H9 (cell line): Measurements from ENCODE around the gene CHCHD6. TPM values are rescaled to one million over a fixed set of nuclear protein-coding genes. Genes with fewer than 3 reads are reported as not detected.

Experiments
- DNase-seq: peaks from one replicate; pipeline ENCODE4 v3.0.0-alpha.2; 2017
- H2AFZ ChIP-seq: one replicate; pipeline ENCODE4 v1.6.1; 2013; ENCODE audit warnings: mild to moderate bottlenecking, low read length, control low read depth, moderate library complexity
- H2AK5ac ChIP-seq: 2 replicates; pipeline ENCODE4 v1.6.1; 2013; ENCODE audit warnings: low read length, control low read depth, mixed read lengths; ENCODE audit not compliant: insufficient read length
- H2BK120ac ChIP-seq: one replicate; pipeline ENCODE4 v1.6.1; 2013; ENCODE audit warnings: low read depth, mild to moderate bottlenecking, low read length, control low read depth, inconsistent platforms; ENCODE audit not compliant: poor library complexity, severe bottlenecking
- H2BK12ac ChIP-seq: 2 replicates; pipeline ENCODE4 v1.6.1; 2013; ENCODE audit warnings: low read length, control low read depth, mixed read lengths, low read depth; ENCODE audit not compliant: insufficient read length
- H2BK15ac ChIP-seq: 2 replicates; pipeline ENCODE4 v1.6.1; 2013; ENCODE audit warnings: low read depth, low read length, control low read depth
- H2BK20ac ChIP-seq: one replicate; pipeline ENCODE4 v1.6.1; 2013; ENCODE audit warnings: low read depth, mild to moderate bottlenecking, low read length, control low read depth, inconsistent platforms; ENCODE audit not compliant: poor library complexity, severe bottlenecking
- H2BK5ac ChIP-seq: 2 replicates; pipeline ENCODE4 v1.6.1; 2013; ENCODE audit warnings: low read length, control low read depth, mixed read lengths; ENCODE audit not compliant: insufficient read length
- H3K14ac ChIP-seq: 2 replicates; pipeline ENCODE4 v1.6.1; 2013; ENCODE audit warnings: low read length, control low read depth; ENCODE audit not compliant: insufficient read depth
- H3K18ac ChIP-seq: 2 replicates; pipeline ENCODE4 v1.6.1; 2013; ENCODE audit warnings: low read depth, mild to moderate bottlenecking, mixed read lengths, low read length, control low read depth; ENCODE audit not compliant: insufficient read length
- H3K23ac ChIP-seq: 2 replicates; pipeline ENCODE4 v1.6.1; 2013; ENCODE audit warnings: low read length, control low read depth, mixed read lengths, low read depth; ENCODE audit not compliant: insufficient read length
- H3K23me2 ChIP-seq: 2 replicates; pipeline ENCODE4 v1.6.1; 2013; ENCODE audit warnings: low read depth, mild to moderate bottlenecking, mixed read lengths, low read length, control low read depth; ENCODE audit not compliant: insufficient read length, poor library complexity, severe bottlenecking
- H3K27ac ChIP-seq: 2 replicates; pipeline ENCODE4 v1.5.1; 2013; ENCODE audit warnings: low read length, control low read depth, mixed read lengths, low read depth; ENCODE audit not compliant: insufficient read length
- H3K27me3 ChIP-seq: 2 replicates; pipeline ENCODE4 v1.6.1; 2013; ENCODE audit warnings: low read length, control low read depth, inconsistent platforms; ENCODE audit not compliant: insufficient read depth
- H3K4ac ChIP-seq: 2 replicates; pipeline ENCODE4 v1.6.1; 2013; ENCODE audit warnings: low read depth, mild to moderate bottlenecking, control low read depth, inconsistent platforms, low read length, moderate library complexity
- H3K4me1 ChIP-seq: 2 replicates; pipeline ENCODE4 v1.6.1; 2013; ENCODE audit warnings: low read length, control low read depth, inconsistent platforms; ENCODE audit not compliant: insufficient read depth
- H3K4me2 ChIP-seq: 2 replicates; pipeline ENCODE4 v1.6.1; 2013; ENCODE audit warnings: low read length, control low read depth, mixed read lengths; ENCODE audit not compliant: insufficient read length, insufficient read depth
- H3K56ac ChIP-seq: 2 replicates; pipeline ENCODE4 v1.6.1; 2013; ENCODE audit warnings: low read depth, mild to moderate bottlenecking, mixed read lengths, low read length, control low read depth; ENCODE audit not compliant: insufficient read length
- H3K79me1 ChIP-seq: 2 replicates; pipeline ENCODE4 v1.6.1; 2013; ENCODE audit warnings: low read depth, mild to moderate bottlenecking, moderate library complexity, low read length, control low read depth, inconsistent platforms; ENCODE audit not compliant: insufficient read depth, poor library complexity, severe bottlenecking
- H3K79me2 ChIP-seq: 2 replicates; pipeline ENCODE4 v1.6.1; 2013; ENCODE audit warnings: low read length, control low read depth, inconsistent platforms; ENCODE audit not compliant: insufficient read depth
- H3K9ac ChIP-seq: 2 replicates; pipeline ENCODE4 v1.6.1; 2013; ENCODE audit warnings: low read length, control low read depth, mixed read lengths; ENCODE audit not compliant: insufficient read length; ENCODE audit errors: extremely low read depth
- H3K9me3 ChIP-seq: one replicate; pipeline ENCODE4 v1.6.1; 2013; ENCODE audit warnings: low read depth, low read length, inconsistent platforms; ENCODE audit not compliant: control insufficient read depth
- H3T11ph ChIP-seq: one replicate; pipeline ENCODE4 v1.6.1; 2013; ENCODE audit warnings: mild to moderate bottlenecking, low read length, control low read depth, inconsistent platforms
- H4K20me1 ChIP-seq: one replicate; pipeline ENCODE4 v1.6.1; 2013; ENCODE audit not compliant: control insufficient read depth, insufficient read length, insufficient read depth
- H4K5ac ChIP-seq: 2 replicates; pipeline ENCODE4 v1.6.1; 2013; ENCODE audit warnings: low read depth, mild to moderate bottlenecking, mixed read lengths, low read length, control low read depth; ENCODE audit not compliant: insufficient read length
- H4K8ac ChIP-seq: replicated peaks from 2 replicates; pipeline ENCODE4 v1.6.1; 2013; ENCODE audit warnings: low read length, control low read depth, mixed read lengths, low read depth; ENCODE audit not compliant: insufficient read length
- H4K91ac ChIP-seq: 2 replicates; pipeline ENCODE4 v1.6.1; 2013; ENCODE audit warnings: low read depth, mild to moderate bottlenecking, moderate library complexity, mixed read lengths, low read length, control low read depth; ENCODE audit not compliant: insufficient read length
- H3K27ac Mint-ChIP-seq, 3 experiments: 2 replicates in 2 of 3; 3 replicates in 1 of 3; pipeline ENCODE4 v1.8.0; 2020 to 2021; ENCODE audit warnings: mixed read lengths in 3 of 3, mild to moderate bottlenecking in 1 of 3, moderate library complexity in 1 of 3
- H3K27me3 Mint-ChIP-seq: 2 replicates; pipeline ENCODE4 v1.8.0; 2021; ENCODE audit warnings: low read depth, mild to moderate bottlenecking, moderate library complexity, mixed read lengths
- H3K36me3 Mint-ChIP-seq, 3 experiments: 2 replicates in 2 of 3; 3 replicates in 1 of 3; pipeline ENCODE4 v1.8.0; 2020 to 2021; ENCODE audit warnings: low read depth in 3 of 3, mixed read lengths in 3 of 3; ENCODE audit not compliant: insufficient read depth in 1 of 3
- H3K4me1 Mint-ChIP-seq, 2 experiments: 2 replicates each; pipeline ENCODE4 v1.8.0; 2020; ENCODE audit warnings: mixed read lengths in 2 of 2
- H3K4me3 Mint-ChIP-seq, 2 experiments: 2 replicates in 1 of 2; 3 replicates in 1 of 2; pipeline ENCODE4 v1.8.0; 2020 to 2021; ENCODE audit warnings: mild to moderate bottlenecking in 2 of 2, mixed read lengths in 2 of 2, moderate library complexity in 1 of 2
- H3K9me3 Mint-ChIP-seq, 2 experiments: 2 replicates in 1 of 2; 3 replicates in 1 of 2; pipeline ENCODE4 v1.8.0; 2020; ENCODE audit warnings: mild to moderate bottlenecking in 2 of 2, mixed read lengths in 2 of 2, moderate library complexity in 1 of 2
- WGBS: extraction: QIAGEN DNeasy Blood & Tissue Kit; methylation state at CpG from one replicate; pipeline ENCODE4 v1.1.7; 2013; ENCODE audit warnings: missing lambda C conversion rate, low lambda C conversion rate, mixed read lengths; ENCODE audit not compliant: insufficient read length; ENCODE audit errors: extremely low coverage; 5-methylcytosine and 5-hydroxymethylcytosine counted together
- total RNA-seq: library from RNA; stranded (reverse); gene quantifications from 2 replicates; pipeline ENCODE4 v1.2.1, GENCODE V29; 2021
- TF ChIP-seq, protein P1 (sequence below): fragments of 200-600 bp; sonication (generic); conservative IDR thresholded peaks from 3 replicates; pipeline ENCODE4 v1.8.0; 2021; ENCODE audit warnings: antibody characterized with exemption, mild to moderate bottlenecking

CHCHD6 gene
- total RNA-seq, 1 experiment from 2014 or later = 34.2 TPM

DNA sequence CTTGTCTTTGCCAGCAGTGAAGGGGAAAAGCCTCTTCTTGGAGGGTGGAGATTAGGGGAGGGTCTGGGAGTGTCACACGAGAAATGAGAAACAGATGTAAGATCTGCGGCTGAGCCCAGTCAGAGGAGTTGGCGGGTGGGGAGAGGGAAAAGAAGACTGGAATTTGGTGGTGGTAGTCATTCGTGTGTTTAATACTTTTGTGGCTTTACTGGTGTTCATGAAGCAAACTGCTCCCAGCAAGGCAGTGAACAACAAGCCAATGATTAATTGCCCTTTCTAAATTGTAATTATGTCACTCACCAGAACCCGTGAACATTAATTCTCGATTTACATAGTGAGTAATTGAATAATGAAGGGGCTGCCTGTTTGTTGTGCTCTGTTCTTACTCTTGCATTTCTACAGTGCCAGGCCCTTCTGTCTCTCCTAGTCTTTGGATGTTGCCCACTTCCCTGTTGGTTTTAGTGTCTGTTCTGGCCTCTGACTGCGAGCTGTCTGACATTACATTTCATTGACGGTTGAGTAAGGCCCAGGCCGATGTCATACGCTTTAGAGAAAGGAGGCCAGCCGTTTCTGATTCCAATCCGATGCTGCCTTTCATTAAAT, 78.0 kb downstream of the CHCHD6 start:
- H3K4me2 ChIP-seq = no peak overlapping the region

More for the DNA sequence above, 78.0 kb downstream of the CHCHD6 start:
- no peak overlapping the region for H4K5ac ChIP-seq
- H2AFZ ChIP-seq = no peak overlapping the region
- no peak overlapping the region for H2BK5ac ChIP-seq
- Mint-ChIP-seq H3K4me3 (no peak overlapping the region), H3K27me3 (no peaks in the 10 kb centered on the region), H3K36me3 (peaks cover 0 to 8% (median 5%) of the 10 kb centered on the region in 3 experiments; a peak in 2 of 7 replicates), H3K9me3 (peaks cover 0 to 6% of the 10 kb centered on the region in 2 experiments; a peak in 1 of 5 replicates), H3K4me1 (peaks cover 51 to 52% of the 10 kb centered on the region in 2 experiments), H3K27ac (peak overlapping the region; percentile 24 to 63 (median 42); a peak in 5 of 7 replicates)
- H3K14ac ChIP-seq = no peak overlapping the region
- no peaks in the 10 kb centered on the region for H3K79me1 ChIP-seq
- DNase-seq = no peak
- H3K4ac ChIP-seq = no peak overlapping the region
- no peaks in the 10 kb centered on the region for H3K9me3 ChIP-seq
- no peak overlapping the region for H3K9ac ChIP-seq
- H2BK20ac ChIP-seq = no peak overlapping the region
- TF ChIP-seq, protein P1, sequence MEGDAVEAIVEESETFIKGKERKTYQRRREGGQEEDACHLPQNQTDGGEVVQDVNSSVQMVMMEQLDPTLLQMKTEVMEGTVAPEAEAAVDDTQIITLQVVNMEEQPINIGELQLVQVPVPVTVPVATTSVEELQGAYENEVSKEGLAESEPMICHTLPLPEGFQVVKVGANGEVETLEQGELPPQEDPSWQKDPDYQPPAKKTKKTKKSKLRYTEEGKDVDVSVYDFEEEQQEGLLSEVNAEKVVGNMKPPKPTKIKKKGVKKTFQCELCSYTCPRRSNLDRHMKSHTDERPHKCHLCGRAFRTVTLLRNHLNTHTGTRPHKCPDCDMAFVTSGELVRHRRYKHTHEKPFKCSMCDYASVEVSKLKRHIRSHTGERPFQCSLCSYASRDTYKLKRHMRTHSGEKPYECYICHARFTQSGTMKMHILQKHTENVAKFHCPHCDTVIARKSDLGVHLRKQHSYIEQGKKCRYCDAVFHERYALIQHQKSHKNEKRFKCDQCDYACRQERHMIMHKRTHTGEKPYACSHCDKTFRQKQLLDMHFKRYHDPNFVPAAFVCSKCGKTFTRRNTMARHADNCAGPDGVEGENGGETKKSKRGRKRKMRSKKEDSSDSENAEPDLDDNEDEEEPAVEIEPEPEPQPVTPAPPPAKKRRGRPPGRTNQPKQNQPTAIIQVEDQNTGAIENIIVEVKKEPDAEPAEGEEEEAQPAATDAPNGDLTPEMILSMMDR = no peak
- peaks cover 9% of the 10 kb centered on the region for H3K4me1 ChIP-seq
- no peak overlapping the region for H2BK12ac ChIP-seq
- H2BK120ac ChIP-seq = no peak overlapping the region
- H2AK5ac ChIP-seq = no peak overlapping the region
- H3K23ac ChIP-seq = no peak overlapping the region
- no CpG with 5 or more reads among the region's 12 CpGs for WGBS
- H3K23me2 ChIP-seq = no peaks in the 10 kb centered on the region
- H4K8ac ChIP-seq = no peak overlapping the region
- H3T11ph ChIP-seq = no peak overlapping the region
- no peak overlapping the region for H3K56ac ChIP-seq
- H2BK15ac ChIP-seq = no peak overlapping the region
- no peaks in the 10 kb centered on the region for H3K79me2 ChIP-seq
- H4K20me1 ChIP-seq = no peaks in the 10 kb centered on the region
- no peak overlapping the region for H3K18ac ChIP-seq
- no peak overlapping the region for H3K27ac ChIP-seq
- H3K27me3 ChIP-seq = no peaks in the 10 kb centered on the region
- H4K91ac ChIP-seq = no peak overlapping the region
